NCI-H187 (cell line): ENCODE measurements around the gene ZNF445.
"Not testable (repeated sequence)": the region's sequence is repeated elsewhere in the genome, so short reads cannot be mapped to it uniquely, and the experiment has no call there.

ENCODE experiments used
- DNase-seq, 2 experiments: peaks; one replicate each; lab custom pipeline; 2025; lab: John Stamatoyannopoulos, UW

ZNF445 gene

GRCh38 chr3:44398853-44399252, 78.6 kb downstream of the ZNF445 start:
- no peak for DNase-seq

- not testable (repeated sequence) for DNase-seq
These were observed 79.2 kb downstream of the ZNF445 start for GRCh38 chr3:44398271-44398670.

GRCh38 chr3:44396200-44397171, 81.0 kb downstream of the ZNF445 start:
- DNase-seq: no peak

GRCh38 chr3:44395714-44396113, 81.8 kb downstream of the ZNF445 start:
- DNase-seq: no peak

GRCh38 chr3:44392489-44392888, 85.0 kb downstream of the ZNF445 start:
- no peak for DNase-seq

- no peak for DNase-seq
These were observed 90.1 kb downstream of the ZNF445 start for GRCh38 chr3:44387404-44387803.
